Measurements from ENCODE around the gene AGAP1.

- TF ChIP-seq MAX (IDR thresholded peaks at IDR 0.05), result no peak
- TF ChIP-seq RXRA (IDR thresholded peaks at IDR 0.05), result no peak
- TF ChIP-seq CTCF (IDR thresholded peaks at IDR 0.05; ENCODE audit: low read depth, low read length, missing input control), result no peak
- no peak for TF ChIP-seq ATF3 (IDR thresholded peaks at IDR 0.05)
- no peak for TF ChIP-seq GABPA (IDR thresholded peaks at IDR 0.05 in 1 of 2, conservative IDR thresholded peaks at IDR 0.05 in 1 of 2)
- TF ChIP-seq YY1 (IDR thresholded peaks at IDR 0.05), result no peak
- no peak for TF ChIP-seq ZBTB33 (IDR thresholded peaks at IDR 0.05)
- no peak for TF ChIP-seq TAF1 (conservative IDR thresholded peaks at IDR 0.05)
- no peak for TF ChIP-seq JUND (IDR thresholded peaks at IDR 0.05)
- no peak for TF ChIP-seq HNF4G (IDR thresholded peaks at IDR 0.05)
- no peak for TF ChIP-seq NR2F2 (IDR thresholded peaks at IDR 0.05)
- TF ChIP-seq RAD21 (IDR thresholded peaks at IDR 0.05), result no peak
These were observed 207.6 kb downstream of the AGAP1 start for GRCh38 chr2:235701206-235701981.

Measured in liver (tissue), 3 donors.